ENCODE data around the gene RAB27B.
"Not testable (repeated sequence)": the region's sequence is repeated elsewhere in the genome, so short reads cannot be mapped to it uniquely, and the experiment has no call there.

The RAB27B gene, protein sequence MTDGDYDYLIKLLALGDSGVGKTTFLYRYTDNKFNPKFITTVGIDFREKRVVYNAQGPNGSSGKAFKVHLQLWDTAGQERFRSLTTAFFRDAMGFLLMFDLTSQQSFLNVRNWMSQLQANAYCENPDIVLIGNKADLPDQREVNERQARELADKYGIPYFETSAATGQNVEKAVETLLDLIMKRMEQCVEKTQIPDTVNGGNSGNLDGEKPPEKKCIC

GRCh38 chr18:54828281-54828881 is at the start of gene RAB27B:
Gene RAB27B, plus strand, starts transcription at chr18:54828477. Its CDS starts 49,109 bp downstream, at chr18:54877586.
- DNase-seq, result peak; percentile 11

DNA sequence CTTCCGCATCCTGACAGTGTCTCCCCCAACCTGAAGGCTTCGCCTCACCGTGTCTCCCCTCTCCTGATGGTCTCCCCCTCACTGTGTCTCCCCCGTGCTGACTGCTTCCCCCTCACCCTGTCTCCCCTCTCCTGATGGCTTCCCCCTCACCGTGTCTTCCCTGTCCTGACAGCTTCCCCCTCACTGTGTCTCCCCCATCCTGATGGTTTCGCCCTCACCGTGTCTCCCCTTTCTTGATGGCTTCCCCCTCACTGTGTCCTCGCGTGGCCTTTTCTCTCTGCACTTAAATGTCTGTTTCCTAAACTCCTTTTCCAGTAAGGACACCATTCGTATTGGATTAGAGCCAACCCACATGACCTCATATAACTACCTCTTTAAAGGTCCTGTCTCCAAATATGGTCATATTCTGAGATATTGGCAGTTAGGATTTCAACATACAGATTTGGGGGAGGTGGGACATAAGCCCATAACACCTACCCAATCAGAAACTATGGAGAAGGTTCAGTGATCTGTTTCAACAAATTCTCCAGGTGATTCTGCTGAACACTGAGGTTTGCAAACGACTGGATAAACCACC is 47.9 kb upstream of the RAB27B start:
- DNase-seq, result no peak

- no peak for DNase-seq
Observed at GRCh38 chr18:54780970-54781369, 47.3 kb upstream of the RAB27B start.

DNA sequence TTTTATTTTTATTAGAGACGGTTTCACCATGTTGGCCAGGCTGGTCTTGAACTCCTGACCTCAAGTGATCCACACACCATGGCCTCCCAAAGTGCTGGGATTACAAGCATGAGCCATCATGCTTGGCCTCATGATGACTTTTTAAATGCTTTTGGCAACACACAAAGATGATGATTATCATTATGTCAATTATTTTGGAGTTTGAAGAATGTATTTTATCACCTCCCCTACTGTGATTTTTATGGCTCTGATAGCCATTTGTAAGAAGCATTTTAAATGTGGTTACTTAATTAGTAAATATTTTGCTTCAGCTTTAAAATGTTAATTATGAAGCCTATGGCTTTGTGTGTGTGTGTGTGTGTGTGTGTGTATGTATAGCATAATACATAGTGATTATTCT is 45.1 kb upstream of the RAB27B start:
- DNase-seq, result no peak

- DNase-seq, result no peak
Observed at GRCh38 chr18:54786206-54786605, 42.1 kb upstream of the RAB27B start.

GRCh38 chr18:54787121-54787520 is 41.2 kb upstream of the RAB27B start:
- no peak for DNase-seq

- DNase-seq, result no peak
Observed at GRCh38 chr18:54787616-54788015, 40.7 kb upstream of the RAB27B start.

GRCh38 chr18:54790109-54790508 is 38.2 kb upstream of the RAB27B start:
- no peak for DNase-seq

GRCh38 chr18:54791657-54792056 is 36.6 kb upstream of the RAB27B start:
- DNase-seq, result no peak

DNA sequence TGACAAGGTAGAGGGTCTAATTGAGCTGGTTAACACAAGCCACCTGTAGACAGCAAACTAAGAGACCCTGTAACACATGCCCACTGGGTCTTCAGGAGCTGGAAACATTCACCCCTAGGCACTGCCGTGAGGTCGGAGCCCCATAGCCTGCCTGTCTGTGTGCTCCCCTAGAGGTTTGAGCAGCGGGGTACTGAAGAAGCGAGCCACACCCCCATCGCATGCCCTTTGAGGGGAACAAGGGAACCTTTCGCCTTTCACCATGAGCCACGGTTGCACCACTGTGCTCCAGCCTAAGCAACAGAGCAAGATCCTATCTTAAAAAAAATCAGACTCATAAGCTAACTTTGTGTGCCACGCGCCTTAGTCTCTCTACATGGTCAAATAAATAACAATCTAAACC is 36.2 kb upstream of the RAB27B start:
- no peak for DNase-seq

DNA sequence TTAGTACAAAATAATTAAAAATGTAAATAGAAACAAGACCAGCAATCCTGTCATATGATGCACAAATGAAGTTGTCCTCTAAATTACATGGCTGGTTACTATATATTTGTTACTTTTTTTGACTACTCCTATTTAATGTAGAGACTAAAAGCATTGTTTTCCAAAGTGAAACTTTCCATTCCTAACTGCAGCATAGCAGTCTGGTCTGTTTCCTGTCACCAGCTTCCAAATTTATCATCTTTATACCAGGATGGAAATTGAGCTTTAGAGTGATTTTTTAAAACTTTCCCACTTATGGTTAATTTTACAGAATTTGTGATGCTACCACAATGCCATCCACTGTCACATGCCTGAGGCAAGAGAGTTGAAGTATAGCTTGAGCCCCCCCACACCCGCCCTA is 33.5 kb upstream of the RAB27B start:
- no peak for DNase-seq

DNA sequence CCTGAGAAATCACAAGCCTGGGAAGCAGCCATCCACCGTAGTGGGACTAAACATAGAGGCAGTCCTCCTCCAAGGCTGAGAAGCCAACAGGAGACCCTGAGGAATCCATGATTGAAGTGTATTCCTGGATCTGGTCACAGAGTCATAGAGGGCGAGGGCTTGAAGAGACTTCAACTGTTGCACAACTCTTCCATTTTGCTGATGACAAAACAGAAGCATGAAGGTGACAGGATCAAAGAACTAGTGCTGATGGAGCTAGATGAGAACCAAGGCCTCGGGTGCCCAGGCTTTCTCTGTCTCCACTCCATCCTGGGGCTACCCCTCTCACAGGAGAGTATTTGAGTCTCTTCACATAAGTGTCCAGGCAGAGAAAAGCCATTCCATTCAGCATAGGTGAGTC is 30.1 kb upstream of the RAB27B start:
- DNase-seq, result no peak

- DNase-seq, result no peak
Observed at GRCh38 chr18:54801374-54801773, 26.9 kb upstream of the RAB27B start.

- DNase-seq, result no peak
Observed at GRCh38 chr18:54802178-54802577, 26.1 kb upstream of the RAB27B start.

- no peak for DNase-seq
Observed at GRCh38 chr18:54802686-54803395, 25.4 kb upstream of the RAB27B start.

GRCh38 chr18:54805571-54806334 is 22.5 kb upstream of the RAB27B start:
- DNase-seq, result no peak

DNA sequence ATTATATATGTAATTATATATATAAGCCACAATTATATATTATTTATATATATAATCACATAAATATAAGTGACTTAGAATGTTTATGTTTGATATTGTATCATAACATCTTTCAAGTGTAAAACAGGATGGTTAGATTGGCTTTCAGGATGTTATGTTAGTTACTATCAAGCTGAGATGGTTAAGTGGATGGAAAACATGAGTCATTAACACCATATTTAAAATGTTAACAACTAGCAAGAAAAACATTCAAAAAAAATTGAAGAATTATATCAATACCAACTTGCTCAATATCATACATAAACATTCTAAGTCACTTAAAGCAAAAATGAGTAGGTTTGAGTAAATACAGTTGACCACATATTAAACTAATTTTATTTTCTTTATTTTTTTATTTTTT is 21.8 kb upstream of the RAB27B start:
- DNase-seq, result no peak

- DNase-seq, result no peak
Observed at GRCh38 chr18:54807303-54807702, 21.0 kb upstream of the RAB27B start.

GRCh38 chr18:54810662-54811061 is 17.6 kb upstream of the RAB27B start:
- not testable (repeated sequence) for DNase-seq

- DNase-seq, result no peak
Observed at GRCh38 chr18:54812885-54813284, 15.4 kb upstream of the RAB27B start.

DNA sequence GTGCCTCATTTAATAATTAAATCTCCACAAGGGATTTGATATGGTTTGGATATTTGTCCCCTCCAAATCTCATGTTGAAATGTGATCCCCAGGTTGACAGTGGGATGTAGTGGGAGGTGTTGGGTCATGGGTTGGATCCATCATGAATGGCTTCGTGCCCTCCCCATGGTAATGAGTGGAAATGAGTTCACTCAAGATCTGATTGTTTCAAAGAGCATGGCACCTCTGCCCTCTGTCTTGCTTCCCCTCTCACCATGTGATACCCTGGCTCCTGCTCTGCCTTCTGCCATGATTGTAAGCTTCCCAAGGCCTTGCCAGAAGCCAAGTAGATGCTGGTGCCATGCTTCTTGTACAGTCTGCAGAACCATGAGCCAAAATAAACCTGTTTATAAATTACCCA is 15.0 kb upstream of the RAB27B start:
- no peak for DNase-seq

GRCh38 chr18:54813977-54814565 is 14.2 kb upstream of the RAB27B start:
- no peak for DNase-seq

GRCh38 chr18:54815086-54815485 is 13.2 kb upstream of the RAB27B start:
- no peak for DNase-seq
